Glutamatergic neuron (in vitro differentiated cells): Measurements from ENCODE around the gene PRPF40A. TPM values are rescaled to one million over a fixed set of nuclear protein-coding genes. Genes with fewer than 3 reads are reported as not detected.

Experiments used
- DNase-seq: peaks from one replicate; pipeline ENCODE4 v3.0.0; 2022
- H3K27ac Mint-ChIP-seq: one replicate; pipeline ENCODE4 v1.8.0; 2020; ENCODE audit warnings: mild to moderate bottlenecking, mixed read lengths, inconsistent platforms; ENCODE audit not compliant: unreplicated experiment
- H3K27me3 Mint-ChIP-seq: one replicate; pipeline ENCODE4 v1.8.0; 2020; ENCODE audit warnings: mild to moderate bottlenecking, moderate library complexity, mixed read lengths, inconsistent platforms; ENCODE audit not compliant: unreplicated experiment
- H3K36me3 Mint-ChIP-seq: one replicate; pipeline ENCODE4 v1.8.0; 2020; ENCODE audit warnings: mild to moderate bottlenecking, mixed read lengths, inconsistent platforms; ENCODE audit not compliant: unreplicated experiment
- H3K4me1 Mint-ChIP-seq: one replicate; pipeline ENCODE4 v1.8.0; 2020; ENCODE audit warnings: mild to moderate bottlenecking, low read depth, mixed read lengths, inconsistent platforms; ENCODE audit not compliant: unreplicated experiment
- H3K4me3 Mint-ChIP-seq: one replicate; pipeline ENCODE4 v1.8.0; 2020; ENCODE audit warnings: mild to moderate bottlenecking, mixed read lengths, inconsistent platforms; ENCODE audit not compliant: unreplicated experiment
- H3K9me3 Mint-ChIP-seq: one replicate; pipeline ENCODE4 v1.8.0; 2020; ENCODE audit warnings: mild to moderate bottlenecking, moderate library complexity, mixed read lengths, inconsistent platforms; ENCODE audit not compliant: unreplicated experiment
- CTCF ChIP-seq: fragments of 200-600 bp; sonication (generic); IDR thresholded peaks from one replicate; pipeline ENCODE4 v1.5.0; 2021; ENCODE audit not compliant: partially characterized antibody, unreplicated experiment
- total RNA-seq: library from RNA; stranded (reverse); fragmentation: NEBNext Ultra II Directional; extraction: Animal tissue kit (Norgen Biotek cat#: 25700); gene quantifications from one replicate; pipeline ENCODE4 v1.2.1, GENCODE V29; 2021; ENCODE audit not compliant: unreplicated experiment

The PRPF40A gene
- total RNA-seq, 1 donor from 2014 or later = 144 TPM

DNA sequence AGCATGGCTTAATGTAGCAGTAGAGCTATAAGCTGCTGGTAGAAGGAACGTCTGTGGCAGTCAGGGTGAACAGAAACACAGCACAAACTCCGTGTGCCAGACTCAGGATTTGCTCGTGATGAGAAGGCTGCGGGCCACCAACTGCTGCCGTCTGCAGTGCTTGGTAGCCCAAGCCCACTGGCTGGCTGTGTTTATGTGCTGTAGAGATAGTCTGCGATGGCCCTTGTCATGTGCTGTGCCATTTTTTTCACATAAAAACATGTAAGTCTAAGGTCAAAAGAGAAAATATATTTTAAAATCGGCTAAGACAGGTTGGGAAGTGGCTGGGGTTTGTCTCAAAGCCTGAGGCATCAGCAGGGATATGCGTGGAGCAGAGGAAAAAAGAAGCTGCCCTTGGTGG, 78.7 kb downstream of the PRPF40A start:
- H3K9me3 Mint-ChIP-seq = peaks cover 19% of the 10 kb centered on the region
- TF ChIP-seq CTCF = no peak
- no peak overlapping the region for H3K4me3 Mint-ChIP-seq
- peaks cover 6% of the 10 kb centered on the region for H3K4me1 Mint-ChIP-seq
- H3K36me3 Mint-ChIP-seq = peaks cover 9% of the 10 kb centered on the region
- no peak for DNase-seq
- peaks cover 2% of the 10 kb centered on the region for H3K27me3 Mint-ChIP-seq
- H3K27ac Mint-ChIP-seq = no peak overlapping the region

GRCh38 chr2:152638056-152638455, 79.2 kb downstream of the PRPF40A start:
- peaks cover 9% of the 10 kb centered on the region for H3K36me3 Mint-ChIP-seq
- H3K4me1 Mint-ChIP-seq = peaks cover 6% of the 10 kb centered on the region
- TF ChIP-seq CTCF = no peak
- H3K27me3 Mint-ChIP-seq = peaks cover 2% of the 10 kb centered on the region
- no peak for DNase-seq
- peaks cover 19% of the 10 kb centered on the region for H3K9me3 Mint-ChIP-seq
- peak overlapping the region; percentile 17 for H3K27ac Mint-ChIP-seq
- no peak overlapping the region for H3K4me3 Mint-ChIP-seq

DNA sequence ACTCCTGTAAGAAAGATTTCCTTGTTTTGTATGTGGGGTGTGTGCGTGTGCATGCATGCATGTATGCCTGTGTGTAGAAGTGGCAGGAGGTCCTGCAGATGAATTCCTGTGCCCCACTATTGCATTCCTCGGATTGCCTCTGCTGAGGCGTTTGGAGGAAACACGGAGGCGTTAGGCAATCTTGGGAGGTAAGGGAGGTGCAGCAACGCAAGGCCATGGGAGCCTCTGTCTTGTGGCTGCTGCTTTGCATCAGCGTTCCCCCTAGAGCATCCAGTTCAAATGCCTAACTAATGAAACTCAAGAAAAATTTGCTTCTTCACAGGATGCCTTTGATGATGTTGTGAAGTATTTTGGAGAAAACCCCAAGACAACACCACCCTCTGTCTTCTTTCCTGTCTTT, 80.0 kb downstream of the PRPF40A start:
- Mint-ChIP-seq H3K27me3 (peaks cover 2% of the 10 kb centered on the region), H3K4me3 (no peak overlapping the region), H3K9me3 (peaks cover 19% of the 10 kb centered on the region), H3K27ac (no peak overlapping the region), H3K4me1 (peaks cover 6% of the 10 kb centered on the region), H3K36me3 (peaks cover 9% of the 10 kb centered on the region)
- DNase-seq = no peak
- no peak for TF ChIP-seq CTCF

DNA sequence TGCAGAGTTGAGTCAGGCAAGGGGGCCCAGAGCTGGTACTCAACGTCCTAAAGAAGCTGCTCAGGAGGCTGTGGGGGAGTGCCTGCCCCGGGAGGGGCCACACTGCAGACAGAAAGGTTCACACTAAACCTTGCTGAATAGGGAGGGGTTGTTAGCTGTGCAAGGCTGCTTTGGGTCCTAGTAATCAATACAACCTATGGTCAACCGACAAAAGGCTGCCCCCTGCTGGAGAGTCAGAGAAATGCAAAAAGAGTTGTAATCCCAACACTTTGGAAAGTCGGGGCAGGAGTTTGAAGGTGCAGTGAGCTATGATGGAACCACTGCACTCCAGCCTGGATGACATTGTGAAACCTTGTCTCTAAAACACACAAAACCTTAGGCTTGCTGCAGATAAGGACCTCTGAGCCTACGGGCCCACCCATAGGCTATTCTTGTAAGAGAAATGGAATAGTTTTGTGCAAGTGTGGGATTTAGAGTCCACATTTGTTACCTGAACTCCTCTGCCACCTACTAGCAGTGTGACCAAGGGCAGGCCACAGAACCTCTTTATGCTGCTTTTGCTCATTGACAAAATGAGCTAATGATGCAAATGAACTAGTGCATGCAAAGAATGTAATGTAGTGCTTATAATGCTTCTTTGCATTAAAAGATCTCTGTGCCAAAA, 81.5 kb downstream of the PRPF40A start:
- Mint-ChIP-seq H3K9me3 (peaks cover 14% of the 10 kb centered on the region), H3K4me3 (no peak overlapping the region), H3K27ac (peak overlapping the region; percentile 26), H3K36me3 (peaks cover 5% of the 10 kb centered on the region), H3K27me3 (peaks cover 2% of the 10 kb centered on the region), H3K4me1 (peaks cover 6% of the 10 kb centered on the region)
- peak; percentile 78 for DNase-seq
- TF ChIP-seq CTCF = peak; percentile 98

DNA sequence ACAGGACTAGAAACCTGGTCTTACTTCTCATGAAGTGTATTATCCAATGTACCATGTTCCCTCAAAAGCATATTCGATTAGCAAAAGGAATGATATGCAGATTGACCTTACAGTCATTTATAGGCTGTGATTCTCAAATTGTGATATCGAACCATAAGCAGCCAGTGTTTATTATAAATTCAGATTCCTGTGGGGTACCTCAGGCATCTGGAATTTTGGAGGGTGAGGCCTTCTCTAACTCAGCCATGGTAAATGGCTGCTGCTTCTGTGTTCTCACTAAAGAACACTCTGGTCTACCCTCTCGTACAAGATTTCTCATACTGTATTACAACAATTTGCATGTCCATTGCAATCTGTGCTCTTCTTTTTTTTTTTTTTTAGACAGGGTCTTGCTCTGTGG, 84.5 kb downstream of the PRPF40A start:
- peaks cover 9% of the 10 kb centered on the region for H3K9me3 Mint-ChIP-seq
- no peak for DNase-seq
- no peak overlapping the region for H3K27ac Mint-ChIP-seq
- H3K36me3 Mint-ChIP-seq = no peaks in the 10 kb centered on the region
- peaks cover 6% of the 10 kb centered on the region for H3K4me1 Mint-ChIP-seq
- no peak for TF ChIP-seq CTCF
- no peak overlapping the region for H3K4me3 Mint-ChIP-seq
- H3K27me3 Mint-ChIP-seq = peaks cover 2% of the 10 kb centered on the region
